H9 (cell line): ENCODE results near the gene DHRS2. TPM values are rescaled to one million over a fixed set of nuclear protein-coding genes. Genes with fewer than 3 reads are reported as not detected.

Experiments
- DNase-seq: peaks from one replicate; pipeline ENCODE4 v3.0.0-alpha.2; 2017
- H2AFZ ChIP-seq: one replicate; pipeline ENCODE4 v1.6.1; 2013; ENCODE audit warnings: mild to moderate bottlenecking, low read length, control low read depth, moderate library complexity
- H2AK5ac ChIP-seq: 2 replicates; pipeline ENCODE4 v1.6.1; 2013; ENCODE audit warnings: low read length, control low read depth, mixed read lengths; ENCODE audit not compliant: insufficient read length
- H2BK120ac ChIP-seq: one replicate; pipeline ENCODE4 v1.6.1; 2013; ENCODE audit warnings: low read depth, mild to moderate bottlenecking, low read length, control low read depth, inconsistent platforms; ENCODE audit not compliant: poor library complexity, severe bottlenecking
- H2BK12ac ChIP-seq: 2 replicates; pipeline ENCODE4 v1.6.1; 2013; ENCODE audit warnings: low read length, control low read depth, mixed read lengths, low read depth; ENCODE audit not compliant: insufficient read length
- H2BK15ac ChIP-seq: 2 replicates; pipeline ENCODE4 v1.6.1; 2013; ENCODE audit warnings: low read depth, low read length, control low read depth
- H2BK20ac ChIP-seq: one replicate; pipeline ENCODE4 v1.6.1; 2013; ENCODE audit warnings: low read depth, mild to moderate bottlenecking, low read length, control low read depth, inconsistent platforms; ENCODE audit not compliant: poor library complexity, severe bottlenecking
- H2BK5ac ChIP-seq: 2 replicates; pipeline ENCODE4 v1.6.1; 2013; ENCODE audit warnings: low read length, control low read depth, mixed read lengths; ENCODE audit not compliant: insufficient read length
- H3K14ac ChIP-seq: 2 replicates; pipeline ENCODE4 v1.6.1; 2013; ENCODE audit warnings: low read length, control low read depth; ENCODE audit not compliant: insufficient read depth
- H3K18ac ChIP-seq: 2 replicates; pipeline ENCODE4 v1.6.1; 2013; ENCODE audit warnings: low read depth, mild to moderate bottlenecking, mixed read lengths, low read length, control low read depth; ENCODE audit not compliant: insufficient read length
- H3K23ac ChIP-seq: 2 replicates; pipeline ENCODE4 v1.6.1; 2013; ENCODE audit warnings: low read length, control low read depth, mixed read lengths, low read depth; ENCODE audit not compliant: insufficient read length
- H3K23me2 ChIP-seq: 2 replicates; pipeline ENCODE4 v1.6.1; 2013; ENCODE audit warnings: low read depth, mild to moderate bottlenecking, mixed read lengths, low read length, control low read depth; ENCODE audit not compliant: insufficient read length, poor library complexity, severe bottlenecking
- H3K27ac ChIP-seq: 2 replicates; pipeline ENCODE4 v1.5.1; 2013; ENCODE audit warnings: low read length, control low read depth, mixed read lengths, low read depth; ENCODE audit not compliant: insufficient read length
- H3K27me3 ChIP-seq: 2 replicates; pipeline ENCODE4 v1.6.1; 2013; ENCODE audit warnings: low read length, control low read depth, inconsistent platforms; ENCODE audit not compliant: insufficient read depth
- H3K4ac ChIP-seq: 2 replicates; pipeline ENCODE4 v1.6.1; 2013; ENCODE audit warnings: low read depth, mild to moderate bottlenecking, control low read depth, inconsistent platforms, low read length, moderate library complexity
- H3K4me1 ChIP-seq: 2 replicates; pipeline ENCODE4 v1.6.1; 2013; ENCODE audit warnings: low read length, control low read depth, inconsistent platforms; ENCODE audit not compliant: insufficient read depth
- H3K4me2 ChIP-seq: 2 replicates; pipeline ENCODE4 v1.6.1; 2013; ENCODE audit warnings: low read length, control low read depth, mixed read lengths; ENCODE audit not compliant: insufficient read length, insufficient read depth
- H3K56ac ChIP-seq: 2 replicates; pipeline ENCODE4 v1.6.1; 2013; ENCODE audit warnings: low read depth, mild to moderate bottlenecking, mixed read lengths, low read length, control low read depth; ENCODE audit not compliant: insufficient read length
- H3K79me1 ChIP-seq: 2 replicates; pipeline ENCODE4 v1.6.1; 2013; ENCODE audit warnings: low read depth, mild to moderate bottlenecking, moderate library complexity, low read length, control low read depth, inconsistent platforms; ENCODE audit not compliant: insufficient read depth, poor library complexity, severe bottlenecking
- H3K79me2 ChIP-seq: 2 replicates; pipeline ENCODE4 v1.6.1; 2013; ENCODE audit warnings: low read length, control low read depth, inconsistent platforms; ENCODE audit not compliant: insufficient read depth
- H3K9ac ChIP-seq: 2 replicates; pipeline ENCODE4 v1.6.1; 2013; ENCODE audit warnings: low read length, control low read depth, mixed read lengths; ENCODE audit not compliant: insufficient read length; ENCODE audit errors: extremely low read depth
- H3K9me3 ChIP-seq: one replicate; pipeline ENCODE4 v1.6.1; 2013; ENCODE audit warnings: low read depth, low read length, inconsistent platforms; ENCODE audit not compliant: control insufficient read depth
- H3T11ph ChIP-seq: one replicate; pipeline ENCODE4 v1.6.1; 2013; ENCODE audit warnings: mild to moderate bottlenecking, low read length, control low read depth, inconsistent platforms
- H4K20me1 ChIP-seq: one replicate; pipeline ENCODE4 v1.6.1; 2013; ENCODE audit not compliant: control insufficient read depth, insufficient read length, insufficient read depth
- H4K5ac ChIP-seq: 2 replicates; pipeline ENCODE4 v1.6.1; 2013; ENCODE audit warnings: low read depth, mild to moderate bottlenecking, mixed read lengths, low read length, control low read depth; ENCODE audit not compliant: insufficient read length
- H4K8ac ChIP-seq: replicated peaks from 2 replicates; pipeline ENCODE4 v1.6.1; 2013; ENCODE audit warnings: low read length, control low read depth, mixed read lengths, low read depth; ENCODE audit not compliant: insufficient read length
- H4K91ac ChIP-seq: 2 replicates; pipeline ENCODE4 v1.6.1; 2013; ENCODE audit warnings: low read depth, mild to moderate bottlenecking, moderate library complexity, mixed read lengths, low read length, control low read depth; ENCODE audit not compliant: insufficient read length
- H3K27ac Mint-ChIP-seq, 3 experiments: 2 replicates in 2 of 3; 3 replicates in 1 of 3; pipeline ENCODE4 v1.8.0; 2020 to 2021; ENCODE audit warnings: mixed read lengths in 3 of 3, mild to moderate bottlenecking in 1 of 3, moderate library complexity in 1 of 3
- H3K27me3 Mint-ChIP-seq: 2 replicates; pipeline ENCODE4 v1.8.0; 2021; ENCODE audit warnings: low read depth, mild to moderate bottlenecking, moderate library complexity, mixed read lengths
- H3K36me3 Mint-ChIP-seq, 3 experiments: 2 replicates in 2 of 3; 3 replicates in 1 of 3; pipeline ENCODE4 v1.8.0; 2020 to 2021; ENCODE audit warnings: low read depth in 3 of 3, mixed read lengths in 3 of 3; ENCODE audit not compliant: insufficient read depth in 1 of 3
- H3K4me1 Mint-ChIP-seq, 2 experiments: 2 replicates each; pipeline ENCODE4 v1.8.0; 2020; ENCODE audit warnings: mixed read lengths in 2 of 2
- H3K4me3 Mint-ChIP-seq, 2 experiments: 2 replicates in 1 of 2; 3 replicates in 1 of 2; pipeline ENCODE4 v1.8.0; 2020 to 2021; ENCODE audit warnings: mild to moderate bottlenecking in 2 of 2, mixed read lengths in 2 of 2, moderate library complexity in 1 of 2
- H3K9me3 Mint-ChIP-seq, 2 experiments: 2 replicates in 1 of 2; 3 replicates in 1 of 2; pipeline ENCODE4 v1.8.0; 2020; ENCODE audit warnings: mild to moderate bottlenecking in 2 of 2, mixed read lengths in 2 of 2, moderate library complexity in 1 of 2
- CTCF ChIP-seq: fragments of 200-600 bp; sonication (generic); conservative IDR thresholded peaks from 3 replicates; pipeline ENCODE4 v1.8.0; 2021; ENCODE audit warnings: antibody characterized with exemption, mild to moderate bottlenecking
- WGBS: extraction: QIAGEN DNeasy Blood & Tissue Kit; methylation state at CpG from one replicate; pipeline ENCODE4 v1.1.7; 2013; ENCODE audit warnings: missing lambda C conversion rate, low lambda C conversion rate, mixed read lengths; ENCODE audit not compliant: insufficient read length; ENCODE audit errors: extremely low coverage; 5-methylcytosine and 5-hydroxymethylcytosine counted together
- total RNA-seq: library from RNA; stranded (reverse); gene quantifications from 2 replicates; pipeline ENCODE4 v1.2.1, GENCODE V29; 2021

DHRS2 gene
- total RNA-seq, 1 experiment from 2014 or later, result 0.66 TPM

- H3K9ac ChIP-seq, result no peak overlapping the region
- H3K27ac Mint-ChIP-seq, result no peak overlapping the region
- no peaks in the 10 kb centered on the region for H3K23me2 ChIP-seq
- H2AK5ac ChIP-seq, result no peak overlapping the region
- H3K27me3 ChIP-seq, result no peaks in the 10 kb centered on the region
- no peak overlapping the region for H3K23ac ChIP-seq
- no peak overlapping the region for H2BK15ac ChIP-seq
- no peak overlapping the region for H3K4me2 ChIP-seq
- H3K4ac ChIP-seq, result no peak overlapping the region
- H2BK20ac ChIP-seq, result no peak overlapping the region
- DNase-seq, result no peak
- no peak overlapping the region for H2BK12ac ChIP-seq
- H3K27ac ChIP-seq, result no peak overlapping the region
- H3T11ph ChIP-seq, result no peak overlapping the region
- H3K79me1 ChIP-seq, result no peaks in the 10 kb centered on the region
- no peak overlapping the region for H4K5ac ChIP-seq
- no peak for TF ChIP-seq CTCF
- H3K14ac ChIP-seq, result no peak overlapping the region; the same call in 1 of the 2 replicates
- H3K4me1 ChIP-seq, result peaks cover 9% of the 10 kb centered on the region
- H3K9me3 Mint-ChIP-seq, result peaks cover 3 to 23% of the 10 kb centered on the region in 2 experiments; a peak in 3 of 5 replicates
- no peak overlapping the region for H3K4me3 Mint-ChIP-seq
- H3K9me3 ChIP-seq, result no peaks in the 10 kb centered on the region
- no peak overlapping the region for H2BK120ac ChIP-seq
- H2AFZ ChIP-seq, result no peak overlapping the region
- no peaks in the 10 kb centered on the region for H4K20me1 ChIP-seq
- H3K56ac ChIP-seq, result no peak overlapping the region
- no peaks in the 10 kb centered on the region for H3K4me1 Mint-ChIP-seq
- WGBS, result no CpG with 5 or more reads among the region's 5 CpGs
- no peaks in the 10 kb centered on the region for H3K79me2 ChIP-seq
- H3K36me3 Mint-ChIP-seq, result peaks cover 0 to 2% (median 0%) of the 10 kb centered on the region in 3 experiments; a peak in 3 of 7 replicates
- H2BK5ac ChIP-seq, result no peak overlapping the region
- no peak overlapping the region for H3K18ac ChIP-seq
- no peak overlapping the region for H4K8ac ChIP-seq
- no peak overlapping the region for H4K91ac ChIP-seq
- H3K27me3 Mint-ChIP-seq, result no peaks in the 10 kb centered on the region; the same call in none of the 2 replicates
These were observed 8.2 kb downstream of the DHRS2 start for GRCh38 chr14:23644195-23644918.
